GM21390 (cell line): ENCODE data around the gene PPM1F.

Source experiments
- ATAC-seq: cut with Tn5 transposase; IDR thresholded peaks from one replicate; pipeline ENCODE4 v1.9.1; 2021; ENCODE audit not compliant: unreplicated experiment

PPM1F gene

DNA sequence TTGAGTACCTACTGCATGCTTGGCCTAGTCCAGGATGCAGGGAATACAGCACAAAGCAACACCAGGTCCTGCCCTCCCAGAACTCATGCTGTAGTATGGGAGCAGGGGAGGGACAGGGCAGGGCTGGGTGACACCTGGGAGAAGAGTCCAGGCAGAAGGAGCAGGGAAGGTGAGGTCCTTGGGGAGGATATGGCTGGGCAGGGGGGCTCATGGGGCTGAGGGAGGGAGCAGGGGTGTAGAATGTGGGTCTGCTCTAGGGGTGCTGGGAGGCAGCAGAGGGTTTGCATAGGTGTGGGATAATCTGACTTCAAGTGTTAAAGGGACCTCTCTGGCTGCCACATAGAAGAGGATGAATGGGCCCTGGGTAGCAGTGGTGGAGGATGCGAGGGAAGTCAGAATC is 25.2 kb upstream of the PPM1F start:
- ATAC-seq = no peak

DNA sequence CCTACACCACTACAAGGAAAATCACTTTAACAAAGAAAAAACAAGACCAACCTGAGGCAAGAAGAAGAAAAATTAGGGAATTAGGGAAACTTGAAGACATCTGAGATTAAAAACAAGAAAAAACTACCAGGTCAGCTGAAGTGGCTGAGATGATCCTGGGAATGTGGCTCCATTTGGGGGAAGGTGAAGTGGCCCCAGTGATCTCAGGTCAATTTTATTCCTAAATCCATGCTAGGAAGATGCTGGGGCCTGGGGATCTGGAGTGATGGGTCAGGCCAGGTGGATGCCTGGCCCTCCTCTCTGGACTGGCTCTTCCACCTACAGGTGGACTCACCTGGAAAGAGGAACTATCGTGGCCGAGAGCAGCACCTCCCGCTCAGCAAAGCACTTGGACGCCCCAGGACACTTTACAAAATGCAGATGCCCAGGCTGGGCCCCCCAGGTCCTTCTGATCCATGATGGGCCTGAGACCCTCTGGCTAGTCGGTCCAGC is 23.3 kb upstream of the PPM1F start:
- no peak for ATAC-seq

DNA sequence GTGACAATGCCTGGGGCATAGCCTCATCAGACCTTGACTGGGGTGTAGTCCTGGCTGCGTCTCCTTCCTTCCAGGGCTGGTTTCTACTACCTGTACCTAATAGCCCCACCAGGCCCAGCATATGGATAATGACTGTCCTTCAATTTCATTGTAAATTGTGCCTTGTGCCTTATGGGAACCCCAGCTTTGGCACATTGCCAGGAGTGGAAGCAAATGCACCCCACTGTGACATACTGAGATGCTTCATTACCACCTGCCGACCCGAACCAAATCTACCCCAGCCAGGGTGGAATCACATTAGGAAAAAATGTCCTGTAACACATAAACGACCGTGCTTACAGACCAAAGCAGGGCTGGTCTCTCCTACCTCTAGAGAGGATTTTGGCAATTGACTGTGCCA is 22.6 kb upstream of the PPM1F start:
- no peak for ATAC-seq

DNA sequence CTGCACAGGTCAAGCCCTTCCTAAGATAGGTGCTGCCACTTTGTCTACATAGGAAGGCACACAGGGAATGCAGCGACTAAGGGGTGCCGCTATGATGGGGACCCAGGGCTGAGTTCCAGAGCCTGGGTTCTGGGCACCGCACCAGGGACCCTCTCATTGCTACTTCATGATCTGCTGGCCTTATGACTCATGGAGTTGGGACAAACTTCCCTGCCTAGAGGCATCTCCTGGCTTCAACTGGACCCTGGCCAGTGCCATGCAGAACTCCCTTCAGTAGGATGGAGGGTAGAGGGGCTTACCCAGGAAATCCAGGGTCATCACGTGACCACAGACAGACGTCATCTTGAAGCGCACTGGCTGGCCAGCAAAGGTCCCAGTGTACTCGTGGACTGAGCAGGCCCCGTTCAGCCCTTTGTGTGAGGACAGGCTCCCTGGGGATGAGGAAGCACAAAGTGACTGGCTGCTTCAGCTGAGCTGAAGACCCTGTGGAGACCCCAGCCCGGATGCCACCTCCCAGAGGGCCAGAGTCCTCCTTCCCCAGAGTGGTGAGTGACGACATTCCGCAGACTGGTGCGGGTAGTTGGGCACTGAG is 21.5 kb upstream of the PPM1F start:
- no peak for ATAC-seq

DNA sequence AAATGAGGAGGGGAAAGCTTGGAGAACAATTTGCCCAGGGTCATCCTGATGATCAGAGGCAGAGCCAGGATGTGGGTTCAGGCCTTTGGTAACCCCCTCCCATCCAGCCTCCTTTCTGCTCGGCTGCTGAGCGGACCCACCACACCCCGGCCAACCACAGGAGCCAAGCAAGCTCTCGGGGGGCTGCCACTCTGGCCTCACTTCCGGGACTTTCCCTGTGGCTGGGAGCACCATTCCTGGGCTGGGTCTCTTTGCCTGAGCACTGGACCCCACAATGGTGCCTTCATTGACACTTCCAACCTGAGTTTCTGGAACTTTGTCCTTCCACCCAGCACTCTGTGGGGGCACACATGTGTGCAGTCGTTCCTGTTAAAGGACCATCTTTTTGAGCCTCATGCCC is 20.2 kb upstream of the PPM1F start:
- ATAC-seq = no peak

DNA sequence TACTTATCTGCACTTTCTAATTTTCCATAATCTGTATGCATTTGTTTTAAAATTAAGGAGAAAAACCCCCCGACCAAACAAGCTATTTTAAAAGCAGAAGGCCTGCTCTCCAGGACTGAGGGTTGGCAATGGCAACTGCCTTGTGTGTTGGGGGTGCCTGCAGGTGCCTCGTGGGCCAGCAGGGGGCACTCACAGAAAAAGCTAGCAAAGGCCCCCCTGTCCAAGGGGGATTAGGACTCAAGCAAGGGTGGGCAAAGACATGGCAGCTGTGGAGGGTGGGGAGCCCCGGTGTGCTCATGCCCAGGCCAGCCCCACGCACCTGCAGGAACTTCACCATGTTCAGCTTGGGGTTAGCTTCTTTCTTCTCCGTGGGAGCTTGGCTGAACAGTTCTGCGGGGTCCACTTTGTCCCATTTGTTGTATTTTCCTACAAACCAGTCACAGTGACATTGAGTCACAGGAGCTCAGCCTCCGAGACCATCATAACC is 19.7 kb upstream of the PPM1F start:
- ATAC-seq = no peak

DNA sequence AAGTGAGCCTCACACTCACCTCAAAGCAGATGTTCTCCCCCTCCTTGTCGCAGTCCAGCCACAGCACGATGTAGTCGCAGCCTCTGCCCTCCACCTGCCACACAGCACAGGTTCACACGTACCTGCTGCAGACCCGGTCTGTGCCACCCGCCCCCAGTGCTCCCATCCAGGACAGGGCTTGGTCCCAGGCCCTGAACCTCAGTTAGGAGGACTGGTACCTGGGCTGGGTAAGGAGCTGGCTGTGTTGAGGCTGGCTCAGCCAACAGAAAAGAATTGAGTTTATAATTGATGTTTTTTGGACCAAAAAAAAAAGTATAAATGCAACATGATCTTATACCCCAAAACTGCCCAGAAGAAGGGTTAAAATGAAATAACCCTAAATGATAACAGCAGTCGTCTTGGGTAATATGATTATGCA is 19.2 kb upstream of the PPM1F start:
- ATAC-seq = no peak

DNA sequence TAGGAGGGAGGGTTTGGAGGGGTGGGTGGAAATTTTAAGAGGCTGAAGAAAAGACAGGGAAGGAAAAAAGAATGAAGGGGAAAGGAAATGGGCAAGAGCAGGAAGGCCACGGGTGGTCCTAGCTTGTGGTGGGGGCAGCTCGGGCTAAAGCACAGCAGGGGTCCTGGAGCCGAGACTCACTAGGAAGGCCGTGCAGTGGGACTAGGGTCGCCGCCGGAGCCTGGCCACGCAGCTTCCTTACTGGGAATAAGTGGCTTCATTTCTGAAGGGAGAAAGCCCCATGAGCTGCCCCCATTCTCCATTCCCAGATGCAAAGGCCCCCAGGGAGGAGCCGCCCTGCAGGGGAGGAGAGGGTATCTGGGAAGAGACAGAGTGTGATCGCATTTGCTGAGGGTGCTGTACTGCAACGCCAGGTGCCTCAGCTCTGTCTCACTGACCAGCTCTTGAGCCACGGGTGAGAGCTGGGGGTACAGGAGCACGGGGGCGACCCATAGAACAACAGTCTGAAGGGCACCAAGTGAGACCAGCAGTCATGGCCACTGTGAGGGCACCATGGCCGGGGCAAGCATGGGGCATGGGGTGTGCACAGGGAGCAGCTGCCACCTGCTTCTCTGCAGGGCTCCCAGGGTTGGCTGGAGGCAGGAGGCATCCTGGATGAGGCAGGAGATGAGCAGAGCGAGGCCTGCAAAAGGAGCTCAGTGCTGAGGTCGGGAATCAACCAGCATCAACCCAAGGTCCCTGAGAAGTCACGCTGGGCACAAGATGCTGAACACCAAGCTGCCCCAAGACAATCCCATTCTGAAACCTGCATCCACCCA is 18.4 kb upstream of the PPM1F start:
- no peak for ATAC-seq

DNA sequence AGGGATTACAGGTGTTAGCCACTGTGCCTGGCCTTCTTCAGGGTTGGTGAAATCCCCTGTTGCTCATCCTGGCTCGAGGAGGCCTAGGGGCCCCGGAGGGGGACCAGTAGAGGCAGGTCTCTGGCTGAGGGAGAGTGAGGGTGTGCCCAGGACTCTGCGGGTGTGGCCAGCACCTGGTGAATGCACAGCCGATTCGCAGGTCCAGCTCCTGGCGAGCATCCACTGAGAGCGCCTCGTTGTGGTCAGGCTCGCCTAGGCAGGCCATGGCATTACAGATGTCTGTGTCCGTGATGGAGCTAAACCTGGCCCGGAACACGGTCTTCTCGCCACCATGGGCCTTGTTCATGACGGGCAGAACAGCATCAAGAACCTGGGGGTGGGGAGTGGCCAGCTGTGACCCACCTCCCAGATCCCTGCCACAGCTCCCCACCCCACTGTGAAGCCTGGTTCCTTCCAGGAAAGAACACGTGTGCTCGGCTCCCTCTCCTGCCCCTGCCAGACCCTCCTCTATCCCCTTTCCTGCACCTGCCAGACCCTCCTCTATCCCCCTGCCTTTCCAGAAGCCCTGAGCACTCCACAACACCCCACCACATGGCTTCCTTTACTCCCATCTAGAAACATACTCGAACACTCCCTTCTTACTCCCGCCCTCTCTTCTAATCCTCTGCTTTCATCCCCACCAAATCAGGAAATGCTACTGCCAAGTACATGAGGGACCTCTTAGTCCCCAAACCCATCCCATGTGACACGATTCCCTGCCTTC is 17.6 kb upstream of the PPM1F start:
- ATAC-seq = no peak

DNA sequence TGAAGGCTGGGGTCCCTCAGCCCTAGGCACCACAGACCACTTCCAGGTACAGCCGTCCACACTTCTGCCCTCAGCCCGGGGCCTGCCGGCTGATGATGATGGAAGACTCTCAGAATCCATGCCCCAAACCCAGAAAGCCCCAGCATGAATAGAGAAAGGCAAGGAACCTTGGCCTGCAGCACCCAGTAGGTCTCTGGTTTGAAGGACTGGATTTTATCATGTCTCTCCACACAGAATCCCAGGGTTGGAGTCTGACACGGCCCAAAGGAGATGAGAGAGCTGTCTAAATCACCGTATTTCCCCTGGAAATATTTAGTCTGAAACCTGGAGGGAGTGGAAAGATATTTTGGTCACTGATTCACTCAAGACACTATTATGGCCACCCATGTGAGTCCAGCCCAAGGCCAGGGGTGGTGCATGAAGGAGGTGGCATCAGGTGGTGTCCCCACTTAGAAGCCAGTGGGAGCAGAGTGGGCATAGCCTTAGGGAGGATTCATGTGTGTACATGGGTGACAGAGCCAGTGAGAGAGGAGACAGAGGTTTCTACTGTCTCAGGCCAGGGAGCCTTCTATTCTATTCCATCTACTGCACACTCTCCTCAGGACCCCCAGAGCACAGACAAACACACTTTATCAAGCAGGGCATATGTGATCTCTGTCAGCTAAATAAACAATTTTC is 15.9 kb upstream of the PPM1F start:
- ATAC-seq = no peak

DNA sequence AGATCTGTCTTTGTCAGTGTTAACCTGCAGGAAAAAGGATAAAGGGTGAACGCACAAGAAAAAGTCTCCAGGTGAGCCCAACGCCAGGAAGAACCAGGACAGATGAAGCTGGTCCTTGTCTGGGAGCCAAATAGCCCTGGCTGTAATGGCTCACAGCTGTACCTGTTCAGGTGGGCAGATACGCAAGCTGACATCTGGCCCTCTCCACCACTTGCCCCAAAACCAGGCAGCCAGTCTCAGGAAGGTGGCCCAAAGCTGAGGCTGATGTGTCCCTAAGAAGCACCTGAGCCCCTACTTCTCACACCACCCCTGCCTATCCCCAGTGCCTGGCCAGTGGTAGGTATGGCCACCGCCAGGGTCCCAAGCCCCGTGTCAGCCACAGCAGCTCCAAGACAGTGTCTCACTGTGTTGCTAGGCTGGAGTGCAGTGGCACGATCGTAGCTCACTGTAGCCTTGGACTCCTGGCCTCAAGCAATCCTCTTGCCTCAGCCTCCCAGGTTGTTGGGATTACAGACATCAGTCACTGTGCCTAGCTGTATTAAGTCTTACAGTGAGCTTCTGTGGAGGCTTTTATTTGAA is 15.1 kb upstream of the PPM1F start:
- ATAC-seq = no peak

DNA sequence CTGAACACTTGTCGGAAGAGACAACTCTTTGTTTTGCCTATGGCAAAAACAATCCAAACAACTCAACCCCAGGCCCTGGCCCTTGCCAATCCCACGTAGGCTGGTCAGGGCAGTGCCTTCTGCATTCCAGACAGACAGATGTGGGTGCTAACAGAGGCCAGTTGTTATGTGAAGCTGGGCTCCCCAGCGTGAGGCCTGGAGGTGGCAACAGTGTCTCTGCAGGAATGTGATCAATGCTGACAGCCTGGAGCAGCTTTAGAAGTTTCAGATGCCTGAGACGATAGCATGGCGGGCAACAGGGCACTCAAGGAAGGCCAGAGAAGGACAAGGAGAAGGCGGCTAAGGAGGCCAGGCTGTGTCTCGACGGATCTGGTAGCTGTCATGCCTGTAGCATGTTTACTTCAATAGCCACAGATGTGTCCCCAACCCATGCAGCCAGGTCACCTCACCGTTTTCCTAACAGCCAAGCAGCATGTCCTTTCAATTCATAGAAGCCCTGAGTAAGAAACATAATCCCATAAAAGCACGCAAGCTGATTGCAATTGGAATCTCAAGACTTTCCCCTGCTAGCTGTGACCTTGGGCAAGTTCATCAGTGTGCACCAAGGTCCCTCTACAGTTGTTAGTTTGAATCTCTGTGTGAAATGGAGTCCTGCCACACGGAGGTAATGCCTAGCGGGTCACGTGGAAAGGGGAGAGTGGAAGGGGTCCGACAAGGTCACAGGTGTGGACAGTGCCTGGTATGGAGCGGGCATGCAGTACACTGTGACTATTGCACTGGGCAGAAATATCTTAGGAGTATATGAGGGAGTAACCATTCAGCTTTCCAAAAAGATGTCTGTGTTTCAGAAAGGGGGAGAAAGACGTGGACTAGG is 14.2 kb upstream of the PPM1F start:
- ATAC-seq = no peak

DNA sequence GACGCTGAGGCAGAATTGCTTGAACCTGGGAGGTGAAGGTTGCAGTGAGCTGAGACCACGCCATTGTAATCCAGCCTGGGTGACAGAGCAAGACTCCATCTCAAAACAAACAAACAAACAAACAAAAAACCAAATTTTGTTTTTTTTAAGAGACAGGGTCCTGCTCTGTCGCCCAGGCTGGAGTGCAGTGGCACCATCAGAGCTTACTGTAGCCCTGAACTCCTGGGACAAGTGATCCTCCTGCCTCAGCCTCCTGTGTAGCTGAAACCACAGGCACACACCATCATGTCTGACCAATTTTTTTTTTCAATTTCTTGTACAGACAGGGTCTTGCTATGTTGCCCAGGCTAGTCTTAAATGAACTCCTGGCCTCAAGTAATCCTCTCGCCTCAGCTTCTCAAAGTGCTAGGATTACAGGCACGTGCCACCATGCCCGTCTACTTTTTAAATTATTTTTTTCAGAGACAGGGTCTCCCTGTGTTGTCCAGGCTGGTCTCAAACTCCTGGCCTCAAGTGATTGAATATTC is 13.2 kb upstream of the PPM1F start:
- no peak for ATAC-seq

DNA sequence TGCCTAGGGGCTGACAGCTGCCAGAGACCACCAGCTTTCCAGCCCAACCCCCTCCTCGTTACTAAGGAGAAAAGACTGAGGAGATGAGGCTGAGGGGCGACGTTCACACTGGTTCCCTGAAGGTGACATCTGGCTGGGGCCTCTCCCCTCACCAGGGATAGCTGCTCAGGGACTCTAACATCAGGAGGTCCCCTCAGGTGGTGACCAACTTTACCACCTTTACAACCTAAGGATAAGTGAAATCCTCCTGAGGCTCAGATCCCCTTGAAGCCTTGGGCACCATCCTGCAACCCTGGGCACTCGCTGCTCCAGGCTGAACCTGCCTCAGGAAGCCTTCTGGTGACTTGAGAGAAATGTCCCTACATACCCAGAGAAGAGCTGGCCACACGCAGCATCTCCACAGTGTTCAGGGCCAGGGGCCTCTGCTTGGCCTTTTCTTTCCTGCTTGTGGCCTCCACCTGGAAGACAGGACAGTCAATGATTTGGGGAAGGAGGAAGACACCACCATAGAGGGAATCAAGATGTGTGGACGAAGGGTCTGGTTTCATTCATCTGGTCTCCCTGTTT is 12.4 kb upstream of the PPM1F start:
- no peak for ATAC-seq

DNA sequence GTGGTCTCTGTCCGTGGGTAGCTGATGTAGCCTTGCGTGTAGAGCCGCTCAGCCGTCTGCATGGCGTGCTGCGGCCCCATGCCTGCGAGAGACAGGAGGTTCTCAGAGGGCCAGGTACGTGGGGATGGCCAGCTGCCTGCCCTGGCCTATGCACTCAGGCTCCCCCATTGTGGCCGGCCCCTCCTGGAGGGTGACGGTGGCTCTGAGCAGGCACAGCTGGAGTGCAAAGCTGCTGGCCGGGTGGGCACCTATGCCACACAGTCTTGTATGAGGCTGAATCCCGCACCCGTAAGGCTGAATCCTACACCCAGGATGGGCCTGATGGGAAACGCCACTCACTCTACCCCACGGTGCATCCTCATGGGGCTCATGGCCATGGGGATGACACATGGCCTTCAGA is 11.6 kb upstream of the PPM1F start:
- no peak for ATAC-seq

DNA sequence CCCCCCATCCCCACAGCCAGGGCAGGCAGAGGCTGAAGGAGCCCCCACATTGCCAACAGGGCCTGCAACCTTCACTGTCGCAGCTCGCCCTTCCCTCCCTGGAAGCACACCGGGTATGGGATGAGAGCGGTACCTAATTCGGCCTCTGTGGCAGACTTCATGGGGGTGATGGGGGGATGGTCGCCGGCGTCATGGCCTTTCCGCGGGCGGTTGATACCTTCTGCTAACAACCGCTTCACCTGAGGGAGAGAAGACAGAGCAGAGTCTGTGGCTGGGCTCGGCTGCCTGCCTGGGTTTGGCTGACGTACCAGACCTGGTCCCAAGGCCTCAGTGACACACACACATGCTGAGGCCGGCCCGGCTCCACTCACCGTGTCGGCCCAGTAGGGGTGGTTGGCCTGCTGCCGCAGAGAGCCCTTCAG is 11.2 kb upstream of the PPM1F start:
- no peak for ATAC-seq

DNA sequence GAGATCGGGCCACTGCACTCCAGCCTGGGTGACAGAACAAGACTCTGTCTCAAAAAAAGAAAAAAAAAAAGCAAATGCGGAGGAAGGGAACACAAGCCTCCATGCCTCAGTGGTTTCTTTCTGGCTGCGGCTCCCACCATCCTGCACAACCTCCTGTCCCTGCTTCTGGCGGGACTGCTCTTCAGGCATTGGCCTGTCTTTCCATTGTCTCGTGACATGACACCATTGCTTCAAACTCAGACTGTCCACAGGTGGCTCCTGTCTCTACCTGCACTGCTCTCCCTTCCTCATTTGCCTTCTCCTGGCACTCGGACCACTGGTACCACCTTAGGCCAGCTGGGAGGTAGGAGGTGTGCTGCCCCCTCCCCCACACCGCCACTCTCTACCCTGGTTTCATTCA is 10.6 kb upstream of the PPM1F start:
- ATAC-seq = no peak

DNA sequence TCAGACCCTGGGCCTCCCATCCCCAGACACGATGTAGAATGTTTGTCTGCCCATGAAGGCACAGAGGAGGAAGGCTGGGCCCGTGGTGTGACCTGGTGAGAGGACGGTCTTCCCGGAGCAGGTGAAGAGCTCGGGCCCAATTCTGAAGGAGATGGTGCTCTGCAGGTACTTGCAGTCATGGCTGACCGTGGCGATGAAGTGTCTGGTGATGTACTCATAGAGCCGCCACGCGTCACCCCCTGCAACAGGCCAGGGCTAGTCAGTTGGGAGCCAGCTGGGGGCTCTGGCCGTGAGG is 10.0 kb upstream of the PPM1F start:
- no peak for ATAC-seq

DNA sequence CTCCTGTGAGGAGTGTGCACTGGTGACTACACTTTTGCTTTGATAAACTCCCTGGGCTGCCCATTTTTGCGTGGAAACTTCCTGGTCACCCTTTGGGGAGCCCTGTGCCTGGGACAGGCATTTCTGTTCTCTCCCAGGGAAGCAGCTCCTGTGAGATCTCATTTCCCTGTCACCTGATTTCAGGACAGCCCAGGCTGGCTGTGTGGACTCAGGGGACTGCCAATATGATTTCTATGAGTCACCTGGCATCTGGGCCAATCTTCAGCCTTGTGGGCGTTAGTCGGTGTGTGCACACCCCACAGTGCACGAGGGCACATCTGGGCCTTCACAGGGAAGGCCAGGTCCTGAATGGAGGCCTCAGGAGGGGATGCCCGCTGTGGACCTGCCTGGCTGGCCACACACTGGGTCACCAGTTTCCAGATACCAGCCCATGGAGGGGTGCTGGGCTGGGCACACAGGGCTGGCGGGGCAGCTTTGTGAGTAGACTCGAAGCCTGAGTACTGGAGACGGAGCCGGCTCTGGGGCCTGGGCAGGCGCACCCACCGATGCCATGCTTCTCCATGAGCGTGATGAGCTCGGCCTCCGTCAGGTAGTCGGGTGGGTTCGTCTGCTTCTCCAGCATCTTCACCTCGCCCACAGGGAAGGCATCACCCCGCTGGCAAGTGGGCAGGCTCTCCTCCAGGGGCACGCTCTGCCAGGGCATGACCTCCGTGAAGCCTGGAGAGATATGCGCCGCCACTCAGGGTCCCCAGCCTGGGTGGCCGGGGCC is 9.4 kb upstream of the PPM1F start:
- ATAC-seq = no peak
